OCI-M2 (cell line): Measurements from ENCODE around the gene BMF.
A peak's percentile ranks its signal among the peaks of the same experiment; 100 is the strongest.

Experiments
- DNase-seq: peaks from one replicate; lab custom pipeline; 2025; ENCODE audit not compliant: unreplicated experiment; lab: John Stamatoyannopoulos, UW

BMF gene

DNA sequence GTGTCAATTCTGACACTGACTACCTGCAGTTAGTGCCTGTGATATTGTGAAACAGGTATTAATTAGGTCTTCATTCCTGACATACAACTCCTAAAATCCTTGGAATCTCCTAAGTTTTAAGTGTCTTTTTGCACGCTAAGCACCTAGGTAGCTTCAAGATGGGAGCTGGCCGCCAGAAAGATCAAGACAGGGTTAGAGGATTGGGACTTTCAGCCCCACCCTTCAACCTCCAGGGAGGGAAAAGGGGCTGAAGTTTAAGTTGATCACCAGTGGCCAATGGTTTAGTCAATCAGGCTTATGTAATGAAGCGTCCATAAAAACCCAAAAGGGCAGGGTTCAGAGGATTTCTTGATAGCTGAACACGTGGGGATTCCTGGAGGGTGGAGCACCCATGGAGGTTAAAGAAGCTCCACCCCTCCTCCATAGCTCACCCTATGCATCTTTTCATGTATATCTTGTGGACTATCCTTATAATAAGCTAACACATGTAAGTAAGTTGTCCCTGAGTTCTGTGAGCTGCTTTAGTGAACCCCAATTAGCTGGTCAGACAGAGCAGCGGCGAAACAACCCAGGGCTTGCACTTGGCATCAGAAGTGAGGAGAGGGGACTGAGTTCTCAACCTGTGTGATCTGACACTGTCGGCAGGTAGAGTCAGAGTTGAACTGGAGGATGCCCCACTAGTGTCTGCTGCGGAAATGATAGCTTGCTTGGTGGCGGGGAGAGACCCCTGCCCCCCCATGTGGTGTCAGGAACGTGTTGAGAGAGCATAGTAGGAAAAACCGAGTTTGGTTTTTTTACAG, 56.9 kb downstream of the BMF start:
- no peak for DNase-seq

DNA sequence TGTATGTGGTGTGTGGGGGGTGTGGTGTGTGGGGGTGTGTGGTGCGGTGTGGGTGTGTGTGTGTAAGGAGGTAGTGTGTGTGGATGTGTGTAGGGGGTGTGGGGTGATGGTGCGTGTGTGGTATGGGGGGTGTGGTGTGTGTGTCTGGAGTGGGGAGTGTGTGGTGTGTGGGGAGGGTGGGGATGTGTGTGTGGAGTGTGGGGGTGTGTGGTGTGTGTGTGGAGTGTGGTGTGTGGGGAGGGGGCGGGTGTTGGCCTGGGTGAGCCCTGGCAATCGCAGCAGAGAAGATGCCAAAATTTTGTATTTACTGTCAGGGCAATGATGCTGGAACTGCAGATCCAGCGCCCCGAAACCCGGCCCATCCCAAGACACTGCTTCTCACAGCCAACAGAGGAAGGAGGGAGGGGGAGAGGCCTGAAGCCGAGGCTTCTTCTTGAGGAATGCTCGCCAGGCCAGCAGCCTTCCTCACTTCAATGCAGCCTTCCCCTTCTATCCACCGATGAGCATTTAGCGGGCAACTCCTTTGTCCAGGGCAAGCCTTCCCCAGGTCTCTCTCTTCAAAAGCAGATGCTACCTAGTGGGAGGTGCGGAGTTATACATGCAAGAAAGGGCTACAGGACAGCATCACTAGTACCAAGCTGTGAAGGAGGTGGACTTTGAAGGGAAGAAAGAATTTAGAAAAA, 57.8 kb downstream of the BMF start:
- DNase-seq: no peak

DNA sequence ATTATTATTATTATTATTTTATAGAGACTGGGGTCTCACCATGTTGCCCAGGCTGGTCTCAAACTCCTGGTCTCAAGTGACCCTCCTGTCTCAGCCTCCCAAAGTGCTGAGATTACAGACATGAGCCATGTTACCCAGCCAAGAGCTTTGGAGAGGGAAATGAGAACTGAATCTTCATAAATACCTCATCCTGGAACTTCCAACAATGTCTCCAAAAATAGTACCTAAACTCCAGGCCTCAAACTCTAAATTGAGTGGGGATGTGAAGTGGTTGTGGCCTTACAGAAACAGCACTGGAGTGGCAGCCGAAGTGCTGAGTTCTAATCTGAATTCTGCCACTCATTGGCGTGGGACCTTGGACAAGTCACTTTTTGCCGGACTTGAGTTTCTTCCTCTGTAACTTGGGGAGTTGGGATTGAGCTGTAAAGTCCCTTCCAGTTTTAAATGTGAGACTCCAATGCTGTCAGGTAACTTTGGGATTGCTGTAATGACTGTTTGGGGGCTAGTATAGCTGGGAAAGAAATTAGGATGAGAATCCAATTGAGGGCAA, 59.7 kb downstream of the BMF start:
- DNase-seq: no peak

DNA sequence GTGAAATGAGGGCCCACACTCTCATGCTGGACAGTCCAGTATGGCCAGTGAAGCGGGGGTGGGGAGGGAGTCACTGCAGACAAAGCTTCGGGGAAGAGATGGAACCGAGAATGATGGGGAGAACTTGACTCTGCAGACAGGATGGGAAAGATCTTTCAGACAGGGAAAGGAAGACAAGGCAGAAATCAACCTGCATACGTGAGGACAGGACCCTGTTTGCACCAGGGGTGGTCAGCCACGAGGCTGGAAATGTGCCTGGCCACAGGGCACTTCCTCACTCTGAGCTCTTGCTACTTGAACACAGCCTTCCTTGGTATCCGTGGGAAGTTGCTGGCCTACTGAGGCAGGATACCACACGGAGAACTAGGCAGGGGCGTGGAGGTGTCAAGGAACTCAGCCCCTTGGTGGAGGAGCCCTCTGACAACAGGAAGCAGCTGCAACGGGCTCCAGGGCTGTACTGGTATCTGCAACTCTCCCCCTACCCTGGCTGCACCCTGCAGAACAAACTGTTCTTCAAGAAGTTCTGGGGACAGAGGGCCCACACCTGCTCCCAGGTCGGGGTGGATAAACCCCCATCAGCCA, 60.4 kb downstream of the BMF start:
- no peak for DNase-seq

DNA sequence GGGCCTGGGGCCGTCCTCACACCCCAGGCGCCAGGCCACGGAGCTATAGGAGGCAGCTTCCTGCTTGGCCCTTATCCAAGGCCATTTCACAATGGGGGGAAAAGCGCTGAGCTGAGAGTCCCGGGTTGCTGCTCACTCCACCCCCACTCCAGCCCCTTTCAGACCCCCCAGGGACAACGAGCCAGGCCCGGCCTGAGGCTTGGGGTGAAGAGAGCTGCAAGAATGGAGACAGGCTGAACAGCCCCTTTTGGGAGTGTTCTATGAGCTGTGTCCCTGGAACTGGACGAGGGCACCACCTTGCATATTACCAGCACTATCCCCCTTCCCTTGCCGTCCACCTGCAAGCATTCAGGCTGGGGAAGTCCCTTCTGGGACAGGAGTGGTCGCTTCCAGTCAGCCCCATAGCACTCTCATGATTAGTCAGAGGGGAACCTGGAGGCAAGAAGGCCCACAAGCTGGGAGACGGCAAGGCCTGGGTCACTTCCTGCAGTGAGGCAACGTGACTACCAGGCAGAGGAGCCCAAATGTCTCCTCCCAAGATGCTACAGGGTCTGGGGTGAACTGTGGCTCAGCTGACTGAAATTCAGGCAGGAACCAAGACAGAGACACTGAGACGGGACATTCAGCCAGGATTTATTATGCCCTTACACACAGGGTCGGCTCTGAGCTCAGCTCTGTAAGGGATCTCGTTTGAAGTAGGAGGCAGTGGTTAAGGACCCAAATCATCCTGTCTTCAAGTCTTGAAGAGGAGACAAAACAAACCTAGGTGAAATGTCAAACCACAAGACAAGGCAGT, 61.1 kb downstream of the BMF start:
- no peak for DNase-seq

DNA sequence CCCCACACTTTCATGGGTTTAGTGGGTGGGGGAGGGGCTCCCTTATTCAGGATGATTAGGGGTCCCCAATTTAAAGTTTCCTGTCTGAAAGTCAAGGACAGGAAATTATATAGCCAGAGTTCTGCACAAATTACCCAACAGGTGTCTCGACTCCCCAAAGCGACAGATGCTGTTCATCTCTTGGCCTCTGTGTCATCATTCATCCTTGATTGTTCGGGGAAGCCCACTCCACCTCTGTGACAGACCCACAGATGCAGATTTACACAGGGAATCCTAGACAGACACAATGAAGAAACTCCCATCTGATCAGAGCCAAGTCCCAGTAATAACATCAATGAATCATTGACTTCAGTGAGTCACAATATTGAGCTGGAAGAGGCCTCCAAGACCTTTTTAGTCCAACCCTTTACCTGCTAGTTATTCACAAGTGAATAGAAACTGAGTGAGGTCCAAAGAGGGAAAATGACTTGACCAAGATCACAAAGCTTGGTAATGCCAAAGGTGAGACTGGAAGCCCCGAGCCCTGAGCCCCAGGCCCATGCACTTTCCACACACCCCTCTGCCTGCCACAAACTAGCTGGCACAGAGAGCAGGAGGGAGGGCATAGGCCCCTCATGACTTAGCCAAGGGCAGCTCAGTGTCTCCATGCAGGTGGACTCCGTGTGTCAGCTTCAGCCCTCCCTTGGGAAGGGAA, 61.8 kb downstream of the BMF start:
- DNase-seq: no peak

DNA sequence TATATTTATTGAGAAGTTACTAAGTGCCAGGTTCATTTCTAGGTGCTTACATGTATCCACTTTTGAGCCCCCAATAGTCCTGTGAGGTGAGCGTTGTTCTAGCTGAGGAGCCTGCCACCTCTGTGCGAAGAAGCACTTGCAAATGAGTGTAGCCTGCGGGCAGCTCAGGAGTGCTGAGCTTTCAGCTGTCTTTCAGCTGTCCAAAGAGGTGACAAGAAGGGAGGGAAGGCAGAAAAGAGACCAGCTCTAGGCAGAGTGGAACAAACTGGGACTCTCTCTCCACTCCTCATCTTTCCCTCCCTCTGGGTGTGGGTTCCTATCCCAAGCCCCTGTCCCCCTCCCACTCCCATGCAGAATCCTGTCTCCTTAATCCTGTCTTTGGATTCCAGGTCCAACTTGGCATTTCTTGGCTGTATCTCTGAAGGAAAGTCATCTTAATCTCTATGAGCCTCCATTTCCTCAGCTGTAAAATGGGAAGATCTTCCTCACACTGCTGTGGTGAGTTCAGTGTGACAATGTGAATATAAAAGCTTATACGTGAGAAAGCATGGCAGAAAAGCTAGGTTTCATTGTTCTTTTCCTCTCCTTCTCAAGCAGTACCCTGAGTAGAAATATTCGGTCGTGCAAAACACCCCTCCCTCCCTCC, 63.0 kb downstream of the BMF start:
- DNase-seq: no peak

DNA sequence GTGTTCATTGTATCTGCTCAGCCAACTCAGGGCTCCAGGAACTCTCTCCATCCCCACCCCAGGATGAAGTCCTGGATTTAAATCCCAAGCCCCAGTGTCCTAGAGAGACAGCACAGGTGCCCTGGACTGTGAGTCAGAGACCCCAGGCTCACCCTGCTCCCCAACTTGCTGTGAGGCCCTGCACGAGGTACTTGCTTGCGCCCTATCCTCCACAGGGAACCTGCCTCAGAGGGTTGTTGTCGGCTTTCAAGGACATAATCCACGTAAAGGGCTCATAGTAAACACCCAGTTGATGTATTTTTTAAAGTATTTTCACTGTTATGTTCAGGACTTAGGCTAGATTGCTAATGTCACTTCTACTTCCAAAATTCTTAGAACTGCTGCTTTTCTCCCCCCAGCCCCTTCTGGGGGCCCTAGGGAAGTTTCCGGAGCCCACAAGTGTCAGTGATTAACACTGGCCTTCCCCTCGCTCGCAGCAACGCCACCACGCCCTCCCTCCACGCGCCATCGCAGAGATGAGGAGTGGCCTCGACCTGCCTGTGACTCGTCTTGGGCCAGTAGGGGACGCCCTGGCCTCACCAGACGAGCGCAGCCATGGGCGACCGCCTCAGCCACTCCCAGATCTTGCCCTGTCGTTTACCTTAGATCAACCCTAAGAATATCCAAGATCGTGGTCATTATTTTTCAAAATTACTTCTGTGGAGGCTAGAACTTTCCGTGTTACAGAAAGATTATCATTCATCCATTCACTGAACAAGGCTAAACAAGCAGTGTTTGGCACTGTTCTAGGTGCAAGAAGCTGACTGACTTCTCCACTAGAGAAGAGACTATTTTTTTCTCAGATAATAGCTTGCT, 63.7 kb downstream of the BMF start:
- peak; percentile 20 for DNase-seq

DNA sequence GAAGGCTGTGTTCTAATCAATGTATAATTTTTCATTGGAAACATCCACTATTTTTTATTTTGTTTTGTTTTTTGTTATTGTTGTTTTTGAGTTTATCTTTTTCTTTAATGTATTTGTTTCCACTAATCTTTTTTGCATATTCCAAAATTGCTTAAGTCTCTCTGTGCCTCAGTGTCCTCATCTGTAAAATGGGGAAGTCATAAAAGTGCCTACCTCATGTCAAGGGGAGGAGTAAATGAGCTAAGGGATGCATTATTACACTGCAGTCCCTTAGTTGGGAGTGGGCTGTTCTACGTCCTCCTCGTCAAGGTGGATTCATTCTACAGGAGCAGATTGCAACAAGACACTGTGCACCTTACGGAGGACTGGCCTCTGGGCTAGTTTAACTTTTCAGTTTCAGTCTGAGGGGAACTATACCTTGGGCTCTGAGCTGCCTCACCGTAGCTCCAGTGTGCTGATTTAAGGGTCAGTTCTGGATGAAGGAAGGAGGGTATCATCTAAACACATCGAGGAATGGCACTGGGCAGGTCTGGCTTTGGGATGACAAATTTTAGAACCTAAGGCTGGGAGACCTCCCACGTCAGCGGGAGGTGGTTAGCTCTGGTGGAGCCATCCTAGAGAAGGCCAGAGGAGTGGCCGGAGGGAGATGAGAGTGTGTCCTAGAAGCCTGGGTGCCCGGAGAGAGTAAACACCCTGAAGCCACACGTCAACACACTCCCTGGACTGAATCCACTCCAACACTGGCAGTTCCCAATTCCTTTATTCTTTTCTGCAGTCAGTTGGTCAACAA, 64.6 kb downstream of the BMF start:
- DNase-seq: no peak

DNA sequence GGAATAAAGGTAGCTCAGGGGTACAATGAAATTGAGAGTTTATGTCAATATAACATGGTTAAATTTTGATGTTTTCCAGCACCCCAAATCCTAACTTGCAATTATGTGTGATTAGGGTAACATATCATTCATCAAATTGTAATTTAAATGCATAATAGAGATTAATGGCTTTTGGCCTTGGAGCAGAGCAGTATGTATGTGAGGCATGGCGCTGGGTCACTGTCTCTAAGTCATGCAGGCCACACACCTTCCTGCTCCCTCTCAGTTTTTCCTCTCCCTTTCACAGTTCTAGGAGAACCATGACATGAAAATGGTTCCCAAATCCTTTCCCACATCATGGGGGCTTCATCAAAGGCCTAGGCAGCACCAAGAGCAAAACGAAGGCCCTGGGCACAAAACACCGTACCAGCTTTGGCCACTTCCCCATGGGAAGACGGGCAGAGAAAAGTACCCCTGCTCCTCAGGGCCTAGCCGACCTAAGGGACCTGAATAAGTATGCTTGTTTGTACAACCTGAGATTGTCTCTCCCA, 65.8 kb downstream of the BMF start:
- DNase-seq: no peak

DNA sequence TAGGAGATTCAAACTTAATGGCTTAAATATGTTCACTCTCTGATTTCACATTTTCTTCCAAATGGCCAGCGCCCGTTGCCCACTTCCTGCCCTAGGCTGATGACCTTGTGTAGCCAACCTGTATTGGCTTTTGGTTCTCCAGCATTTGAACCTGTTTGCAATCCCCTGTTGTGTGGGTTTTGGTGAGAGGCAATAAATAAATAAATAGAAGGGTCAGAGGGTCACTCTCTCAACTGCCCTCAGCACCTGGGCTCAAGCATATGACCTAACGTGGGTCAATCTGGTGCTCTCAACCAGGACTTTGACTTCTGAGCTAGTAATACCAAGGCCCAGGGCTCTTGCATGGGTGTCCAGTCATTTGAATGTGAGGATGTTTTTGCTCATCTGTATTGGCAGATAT, 67.9 kb downstream of the BMF start:
- no peak for DNase-seq

DNA sequence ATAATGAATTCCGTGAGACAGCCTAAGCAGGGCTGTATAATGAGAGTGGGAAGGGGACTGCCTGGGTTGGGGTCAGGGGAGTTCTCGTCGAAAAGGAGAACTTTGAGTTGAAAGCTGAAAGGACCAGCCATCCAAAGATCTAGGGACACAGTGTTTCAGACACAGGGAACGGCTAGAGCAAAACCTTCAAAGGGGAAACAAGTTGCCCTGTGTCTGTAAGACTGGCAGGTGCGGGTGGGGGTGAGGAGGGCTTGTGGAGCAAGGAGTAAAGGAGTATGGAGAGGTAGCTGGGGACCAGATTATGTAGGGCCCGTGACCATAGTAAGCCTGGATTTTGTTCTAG, 68.4 kb downstream of the BMF start:
- no peak for DNase-seq

DNA sequence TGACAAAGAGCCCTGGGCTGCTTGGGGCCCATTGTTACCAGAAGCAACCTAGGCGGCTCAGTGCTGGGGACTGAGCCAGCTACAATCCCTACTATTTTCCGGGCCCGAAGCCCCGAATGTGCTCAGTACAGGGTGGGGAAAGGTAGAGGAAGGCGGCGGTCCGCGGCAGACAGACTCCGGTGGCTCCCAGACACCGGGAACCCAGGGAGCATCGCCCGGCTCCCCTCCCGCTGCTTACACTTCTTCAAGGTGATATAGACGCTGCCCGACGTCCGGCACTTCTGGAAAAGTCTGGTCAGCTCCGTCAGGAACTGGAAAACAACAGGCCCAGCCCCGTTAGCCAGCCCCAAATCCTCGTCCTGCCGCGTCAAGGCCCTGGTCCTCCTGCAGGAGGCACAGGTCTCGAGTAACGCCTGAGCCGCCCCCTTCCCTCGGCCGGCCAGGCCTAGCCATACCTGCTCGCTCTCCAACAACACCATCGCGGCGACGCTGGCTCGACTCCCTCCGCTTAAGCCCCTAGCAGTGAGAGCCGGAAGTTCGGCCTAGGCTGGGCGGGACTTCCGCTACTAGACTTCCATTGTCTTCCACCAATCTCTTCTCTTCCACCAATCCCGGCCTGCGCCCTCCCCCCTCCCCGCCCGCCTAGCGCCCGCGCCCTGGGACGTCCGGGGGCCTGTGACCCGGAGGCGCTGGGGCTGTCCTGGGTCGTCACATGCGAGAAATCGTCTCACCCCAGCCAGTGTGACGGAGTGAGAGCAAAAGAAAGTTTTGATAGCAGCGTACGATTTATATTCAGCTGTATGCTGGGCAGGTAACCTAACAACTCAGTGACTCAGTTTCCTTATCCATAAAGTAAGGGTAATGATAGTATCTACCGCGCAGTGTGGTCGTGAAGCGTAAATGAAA, 69.8 kb downstream of the BMF start, which contains the start of gene SRP14:
SRP14 (minus strand) TSS at position 544 of the 906 bp plus-strand sequence; CDS start at position 479, 65 bp downstream.
- peak; percentile 76 for DNase-seq

DNA sequence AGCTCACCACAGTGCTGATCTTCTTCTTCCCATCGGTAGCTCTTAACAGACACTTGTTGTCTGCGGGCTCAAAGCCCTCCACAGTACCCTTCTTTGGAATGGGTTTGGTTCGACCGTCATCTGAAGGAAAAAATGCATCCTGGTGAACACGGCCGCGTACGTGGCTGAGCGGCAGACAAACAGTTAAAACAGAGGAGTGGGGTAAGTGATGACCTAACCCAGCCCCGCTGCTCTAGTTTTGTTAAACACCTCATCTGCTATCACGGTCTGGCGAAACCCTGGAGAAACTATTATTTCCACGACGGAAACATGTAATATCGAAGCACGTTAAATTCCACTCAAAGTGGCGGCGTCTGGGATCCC, 70.4 kb downstream of the BMF start:
- DNase-seq: no peak
